Measurements from ENCODE around the gene ZNF592. TPM values are rescaled to one million over a fixed set of nuclear protein-coding genes. Genes with fewer than 3 reads are reported as not detected.

Gene ZNF592
- total and polyA plus RNA-seq, 2 donors (not counting 3 experiments of a cell fraction or from before 2014, with no cell fraction given): 12.3 to 21.1 TPM

DNA sequence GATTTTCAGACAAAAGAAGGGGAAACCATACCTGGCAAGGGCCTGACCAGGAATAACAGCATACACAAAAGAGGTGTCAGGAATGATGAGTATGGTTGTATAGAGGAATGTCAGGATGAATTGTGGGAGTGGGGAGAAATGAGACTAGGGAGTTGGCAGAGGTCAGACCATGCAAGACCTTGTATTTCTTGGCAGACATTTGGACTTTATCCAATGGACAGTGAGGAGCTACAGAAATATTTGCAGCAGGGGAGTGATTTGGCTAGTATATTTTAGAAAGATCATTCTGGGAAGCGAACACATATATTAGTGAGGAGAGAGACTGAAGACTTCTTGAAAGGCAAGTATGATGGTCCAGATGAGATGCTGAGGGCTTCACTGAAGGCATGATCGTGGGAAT is 43.4 kb downstream of the ZNF592 start:
- ChIA-PET POLR2A (no interaction called here), CTCF (interaction anchor here (0.6 to 1.1 kb wide), 2 partner anchors 18 to 26 kb away, joined by 3 to 4 read pairs; no protein-coding TSS in a partner anchor)
- Histone ChIP-seq H3K36me3 (ENCODE audit: control insufficient read depth in 2 of 2, extremely low read depth in 1 of 2, insufficient read depth in 2 of 2, low read length in 2 of 2) (peaks cover 2 to 5% of the 10 kb centered on the region in 2 experiments), H3K27ac (ENCODE audit: insufficient read depth, low read depth, low read length) (no peak overlapping the region), H3K9me3 (replicated peaks; ENCODE audit: control insufficient read depth, insufficient read depth, low read length) (no peaks in the 10 kb centered on the region), H3K27me3 (ENCODE audit: control insufficient read depth in 2 of 2, insufficient read depth in 2 of 2, low read length in 2 of 2) (no peaks in the 10 kb centered on the region), H3K9ac (replicated peaks; ENCODE audit: extremely low read depth, insufficient read depth, low read length) (no peak overlapping the region), H4K20me1 (replicated peaks; ENCODE audit: control insufficient read depth, extremely low read depth, insufficient read depth, low read length) (no peaks in the 10 kb centered on the region), H3K4me2 (ENCODE audit: insufficient read depth, low read length) (no peak overlapping the region), H2AFZ (ENCODE audit: low read depth, low read length) (no peak overlapping the region), H3K79me2 (ENCODE audit: control insufficient read depth, insufficient read depth, low read length) (peaks cover 31% of the 10 kb centered on the region), H3K4me3 (replicated peaks in 1 of 3; ENCODE audit: insufficient read depth in 1 of 3, low read depth in 1 of 3, low read length in 3 of 3) (no peak overlapping the region), H3K9me1 (replicated peaks; ENCODE audit: control insufficient read depth, extremely low read depth, insufficient read depth, low read length) (no peaks in the 10 kb centered on the region), H3K4me1 (ENCODE audit: control insufficient read depth, extremely low read depth, insufficient read depth, low read length) (no peaks in the 10 kb centered on the region)
- no peak for DNase-seq (ENCODE audit: low read depth, low spot score)
- dilution Hi-C loops (cut with MboI; ENCODE audit: extremely low pct_ligation_motif_present, low sequenced_read_pairs): no loop called here
- FAIRE-seq: no peak
- BruUV-seq (replicated peaks): no TSS peak
- TF ChIP-seq EZH2 (IDR thresholded peaks at IDR 0.05; ENCODE audit: borderline replicate concordance, low read depth, low read length, severe bottlenecking) (no peak), GATA2 (IDR thresholded peaks at IDR 0.05; ENCODE audit: insufficient read depth, insufficient read length, low read depth, low read length) (no peak), CTCF (IDR thresholded peaks at IDR 0.05; ENCODE audit: extremely low read depth in 1 of 2, insufficient read depth in 1 of 2, low read depth in 1 of 2, low read length in 2 of 2) (no peak), POLR2AphosphoS5 (IDR thresholded peaks at IDR 0.05; ENCODE audit: insufficient read depth, low read depth, low read length) (no peak), FOS (IDR thresholded peaks at IDR 0.05; ENCODE audit: borderline replicate concordance, insufficient read depth, low read length) (no peak)
- TF ChIP-seq, protein P1, sequence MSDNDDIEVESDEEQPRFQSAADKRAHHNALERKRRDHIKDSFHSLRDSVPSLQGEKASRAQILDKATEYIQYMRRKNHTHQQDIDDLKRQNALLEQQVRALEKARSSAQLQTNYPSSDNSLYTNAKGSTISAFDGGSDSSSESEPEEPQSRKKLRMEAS (IDR thresholded peaks at IDR 0.05; ENCODE audit: insufficient read depth, insufficient read length): no peak
- intact Hi-C loops (cut with micrococcal nuclease): no loop called here
